Activated naive CD4-positive, alpha-beta T cell treated with Interleukin-2 at 50 U/mL for 16 hours (primary cell): ENCODE data around the gene INPP5B.
"Not testable (repeated sequence)": the region's sequence is repeated elsewhere in the genome, so short reads cannot be mapped to it uniquely, and the experiment has no call there.

Experiments
- DNase-seq: peaks from one replicate; pipeline ENCODE4 v3.0.0-alpha.2; 2020

Gene INPP5B

DNA sequence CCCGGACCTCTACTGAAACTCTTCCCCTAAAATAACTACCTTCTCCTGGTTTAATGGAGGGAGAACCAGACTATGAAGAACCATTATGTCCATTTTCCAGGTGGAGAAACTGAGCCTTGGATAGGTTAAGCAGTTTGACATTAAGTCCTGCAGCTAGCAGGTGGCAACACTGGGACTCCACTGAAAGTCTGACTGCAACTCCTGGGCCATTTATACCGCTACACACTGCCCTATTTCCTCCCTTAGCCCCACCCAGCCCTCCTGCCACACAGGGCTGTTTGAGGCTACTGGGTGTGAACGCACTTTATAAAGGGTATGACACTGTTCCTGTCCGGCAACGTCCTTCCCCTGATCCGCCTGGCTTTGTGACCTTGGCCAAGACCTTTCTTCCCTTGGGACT lies 511 bp upstream of the INPP5B start:
- no peak for DNase-seq

DNA sequence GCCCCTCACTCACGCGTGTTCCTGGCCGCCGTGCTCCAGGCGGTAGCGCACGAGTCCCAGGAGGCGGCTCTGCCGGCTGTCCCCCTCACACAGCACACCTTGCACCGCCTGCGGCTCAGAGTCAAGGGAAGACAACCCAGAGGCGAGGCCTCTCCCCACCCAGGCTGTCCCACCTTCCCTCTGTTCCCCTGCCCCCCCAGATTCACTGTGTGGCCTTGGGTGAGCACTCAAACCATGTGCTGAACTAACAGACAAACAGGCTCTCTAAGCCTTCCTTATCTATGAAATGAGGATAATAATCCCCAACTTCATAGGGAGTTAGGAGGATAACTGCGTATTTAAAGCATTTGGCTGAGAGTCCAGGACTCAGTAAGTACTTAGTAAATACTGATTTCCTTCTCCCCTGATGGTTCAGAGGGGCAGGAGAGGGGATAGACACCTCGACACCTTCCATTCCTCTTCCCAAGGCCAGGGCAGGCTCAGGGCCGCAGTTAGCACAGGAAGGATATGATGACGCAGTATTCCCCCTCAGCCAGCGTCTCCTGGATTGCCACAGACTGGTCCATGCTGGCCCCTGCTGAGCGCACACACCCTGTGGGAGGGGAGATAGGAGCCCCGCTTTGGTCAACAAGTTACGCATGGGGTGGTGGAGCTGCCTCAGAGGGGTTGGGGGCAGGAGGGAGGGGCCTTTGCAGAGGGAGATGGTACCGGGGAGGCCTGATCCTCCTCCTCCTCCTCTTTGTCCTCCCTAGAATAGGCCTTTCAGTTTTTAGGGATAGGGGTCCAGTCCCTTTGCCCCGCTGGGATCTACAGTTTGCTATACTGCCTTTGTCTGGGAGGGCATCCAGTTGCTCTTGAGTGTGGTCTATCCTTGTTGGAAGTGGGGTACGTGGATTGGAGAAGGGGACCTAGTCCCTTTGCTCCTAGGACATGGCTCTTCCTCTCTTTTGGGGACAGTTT lies 830 bp downstream of the INPP5B start:
- DNase-seq: no peak

DNA sequence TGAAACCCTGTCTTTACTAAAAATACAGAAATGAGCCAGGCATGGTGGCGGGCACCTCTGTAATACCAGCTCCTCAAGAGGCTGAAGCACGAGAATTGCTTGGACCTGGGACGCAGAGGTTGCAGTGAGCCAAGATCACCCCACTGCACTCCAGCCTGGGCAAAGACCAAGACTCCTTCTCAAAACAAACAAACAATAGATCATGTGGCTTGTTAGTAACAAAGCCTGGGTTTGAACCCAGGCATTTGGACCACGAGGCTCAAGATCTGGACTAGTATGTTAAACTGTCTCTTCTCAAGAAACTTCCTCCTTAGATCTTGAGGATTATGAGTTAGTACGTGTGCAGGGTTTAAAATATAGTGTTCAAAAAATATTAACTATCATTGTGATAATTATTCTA lies 1.6 kb downstream of the INPP5B start:
- DNase-seq: no peak

DNA sequence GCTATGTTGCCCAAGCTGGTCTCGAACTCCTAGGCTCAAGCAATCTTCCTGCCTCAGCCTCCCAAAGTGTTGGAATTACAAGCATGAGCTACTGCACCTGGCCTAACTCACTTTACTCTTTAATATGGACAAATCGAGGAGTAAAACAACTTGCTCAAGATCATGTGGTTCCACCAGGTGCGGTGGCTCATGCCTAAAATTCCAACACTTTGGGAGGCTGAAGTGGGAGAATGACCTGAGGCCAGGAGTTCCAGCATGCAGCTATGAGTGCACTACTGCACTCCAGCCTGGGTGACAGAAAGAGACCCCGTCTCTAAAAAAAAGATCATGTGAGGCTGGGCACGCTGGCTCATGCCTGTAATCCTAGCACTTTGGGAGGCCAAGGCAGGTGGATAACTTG lies 2.0 kb downstream of the INPP5B start:
- no peak for DNase-seq

DNA sequence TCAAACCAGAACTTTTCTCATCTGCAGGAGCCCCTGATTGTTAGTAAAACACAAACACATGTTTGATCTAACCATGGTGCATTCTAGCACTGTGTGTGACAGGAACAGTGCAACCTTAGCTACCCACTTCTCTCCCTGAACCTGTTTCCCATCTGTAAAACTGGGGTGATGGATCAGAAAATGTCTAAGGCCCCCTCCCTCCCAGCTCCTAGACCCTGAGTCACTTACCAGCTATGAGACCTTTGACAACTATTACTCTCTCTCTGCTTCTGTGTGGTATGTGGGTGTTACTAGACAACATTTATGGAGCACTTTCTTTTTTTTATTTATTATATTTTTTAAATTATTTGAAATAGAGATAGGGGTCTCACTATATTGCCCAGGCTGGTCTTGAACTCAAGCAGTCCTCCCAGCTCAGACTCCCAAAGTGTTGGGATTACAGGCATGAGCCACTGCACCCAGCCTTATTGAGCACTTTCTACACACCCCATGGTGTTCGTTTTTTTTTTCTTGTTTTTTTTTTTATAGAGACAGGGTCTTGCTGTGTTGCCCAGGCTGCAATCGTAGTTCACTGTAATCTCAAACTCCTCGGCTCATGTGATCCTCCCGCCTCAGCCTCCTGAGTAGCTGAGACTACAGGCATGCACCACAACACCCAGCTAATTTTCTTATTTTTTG lies 2.6 kb downstream of the INPP5B start:
- DNase-seq: no peak

DNA sequence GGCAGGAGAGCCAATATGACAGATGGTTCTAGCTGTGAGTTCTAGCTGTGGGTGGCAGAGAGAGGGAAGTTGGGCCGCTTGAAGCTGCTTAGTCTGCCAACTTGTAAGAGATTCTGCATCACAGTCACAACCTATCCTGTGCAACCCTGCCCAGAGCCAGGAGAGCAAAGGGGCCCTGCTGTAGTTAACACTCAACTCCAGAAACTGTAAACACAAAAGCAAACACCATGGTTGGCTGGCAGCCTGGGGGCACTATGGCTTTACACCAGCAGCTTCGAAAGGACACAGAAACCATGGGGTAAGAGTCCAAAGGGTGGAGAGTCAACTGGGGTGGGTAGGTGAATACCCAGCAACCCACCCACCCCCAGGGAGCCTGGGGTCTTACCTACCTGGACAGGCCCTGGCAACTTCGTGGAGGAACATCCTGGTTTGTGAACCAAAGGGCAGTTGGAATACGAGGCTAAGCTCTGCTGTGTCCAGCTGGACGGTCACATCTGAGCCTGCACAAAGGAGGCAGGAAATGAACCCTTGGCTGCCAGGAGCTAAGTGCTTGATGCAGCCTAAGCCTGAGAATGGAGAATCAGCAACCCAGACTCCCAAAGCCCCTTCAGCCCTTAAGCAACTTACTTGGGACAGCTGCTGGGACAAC lies 6.4 kb downstream of the INPP5B start:
- DNase-seq: no peak

DNA sequence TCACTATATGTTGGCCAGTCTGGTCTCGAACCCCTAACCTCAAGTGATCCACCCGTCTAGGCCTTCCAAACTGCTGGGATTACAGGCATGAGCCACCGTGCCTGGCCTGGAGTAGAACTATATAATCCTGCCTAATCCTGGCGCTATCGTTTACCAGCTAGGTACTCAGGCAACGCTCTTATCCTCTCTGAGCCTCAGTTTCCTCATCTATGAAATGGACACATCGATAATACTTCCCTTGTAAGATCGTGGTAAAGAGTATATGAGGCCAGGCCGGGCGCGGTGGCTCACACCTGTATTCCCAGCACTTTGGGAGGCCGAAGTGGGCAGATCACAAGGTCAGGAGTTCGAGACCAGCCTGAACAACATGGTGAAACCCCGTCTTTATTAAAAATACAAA lies 10.1 kb downstream of the INPP5B start:
- not testable (repeated sequence) for DNase-seq

DNA sequence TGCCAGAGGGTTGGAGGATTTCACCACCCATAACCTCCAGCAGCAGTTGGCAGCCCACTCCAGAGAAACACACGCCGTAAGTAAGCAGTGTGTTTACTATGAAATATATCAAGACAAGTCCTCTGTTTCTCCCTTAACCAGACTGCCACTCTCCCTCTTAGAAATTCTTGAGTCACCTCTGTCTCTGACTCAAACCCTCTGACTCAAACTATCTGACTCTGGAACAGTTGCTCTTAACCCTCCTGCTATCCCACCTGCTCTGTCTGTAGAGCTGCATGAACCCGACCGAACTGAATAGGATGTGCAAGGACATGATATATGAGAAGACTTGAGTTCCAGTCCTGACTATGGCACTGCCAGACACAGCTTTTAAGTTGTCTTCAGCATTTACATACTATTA lies 14.1 kb downstream of the INPP5B start:
- no peak for DNase-seq

DNA sequence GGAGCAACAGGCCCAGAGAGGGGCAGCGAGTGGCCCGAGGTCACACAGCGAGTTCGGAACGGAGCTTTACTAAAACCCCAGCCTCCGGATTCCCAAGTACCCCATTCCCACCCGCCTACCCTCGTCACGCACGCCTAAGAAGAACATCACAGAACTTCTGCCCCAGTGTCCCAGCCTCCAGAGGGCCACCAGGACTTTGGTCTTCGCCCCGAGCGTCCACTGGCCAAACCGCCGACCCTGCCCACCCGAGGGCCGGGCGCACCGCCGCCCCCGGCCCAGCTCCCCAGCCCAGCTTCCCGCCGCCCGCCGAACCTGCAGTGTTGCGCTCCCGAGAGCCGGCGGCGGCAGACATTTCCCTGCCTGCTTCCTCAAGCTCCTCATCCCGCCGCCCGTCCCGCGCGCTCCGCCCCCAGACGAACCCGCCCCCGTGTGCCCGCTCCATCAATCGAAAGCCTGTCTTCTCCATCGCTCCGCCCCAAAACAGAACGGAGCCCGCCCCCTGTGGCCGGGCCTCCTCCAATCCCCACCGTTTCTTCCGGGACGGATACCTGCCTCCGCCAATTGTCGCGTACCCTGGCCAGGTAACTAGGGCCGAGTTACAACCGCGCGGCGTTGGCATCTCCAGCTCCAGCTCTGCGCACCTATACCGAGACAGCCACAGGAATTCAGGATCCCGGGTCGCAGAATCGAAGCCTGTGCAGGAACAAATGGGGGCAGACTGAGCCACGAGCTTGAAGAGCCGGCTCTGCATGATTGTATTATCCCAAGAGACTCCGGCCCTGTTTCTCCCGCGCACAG lies 15.3 kb downstream of the INPP5B start:
- DNase-seq: peak; percentile 98

DNA sequence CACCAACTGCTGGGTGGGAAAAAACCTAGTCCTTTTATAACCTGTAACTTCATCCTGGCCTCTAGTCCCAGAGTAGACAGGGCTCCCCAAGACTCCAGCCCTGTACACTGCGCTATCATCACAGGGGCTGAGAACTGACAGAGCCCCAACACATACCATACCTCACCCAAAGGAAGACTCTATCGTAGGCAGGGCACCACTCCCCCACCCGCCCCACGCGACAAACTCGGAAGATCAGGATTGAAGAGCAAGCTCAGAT lies 15.8 kb downstream of the INPP5B start:
- DNase-seq: no peak

DNA sequence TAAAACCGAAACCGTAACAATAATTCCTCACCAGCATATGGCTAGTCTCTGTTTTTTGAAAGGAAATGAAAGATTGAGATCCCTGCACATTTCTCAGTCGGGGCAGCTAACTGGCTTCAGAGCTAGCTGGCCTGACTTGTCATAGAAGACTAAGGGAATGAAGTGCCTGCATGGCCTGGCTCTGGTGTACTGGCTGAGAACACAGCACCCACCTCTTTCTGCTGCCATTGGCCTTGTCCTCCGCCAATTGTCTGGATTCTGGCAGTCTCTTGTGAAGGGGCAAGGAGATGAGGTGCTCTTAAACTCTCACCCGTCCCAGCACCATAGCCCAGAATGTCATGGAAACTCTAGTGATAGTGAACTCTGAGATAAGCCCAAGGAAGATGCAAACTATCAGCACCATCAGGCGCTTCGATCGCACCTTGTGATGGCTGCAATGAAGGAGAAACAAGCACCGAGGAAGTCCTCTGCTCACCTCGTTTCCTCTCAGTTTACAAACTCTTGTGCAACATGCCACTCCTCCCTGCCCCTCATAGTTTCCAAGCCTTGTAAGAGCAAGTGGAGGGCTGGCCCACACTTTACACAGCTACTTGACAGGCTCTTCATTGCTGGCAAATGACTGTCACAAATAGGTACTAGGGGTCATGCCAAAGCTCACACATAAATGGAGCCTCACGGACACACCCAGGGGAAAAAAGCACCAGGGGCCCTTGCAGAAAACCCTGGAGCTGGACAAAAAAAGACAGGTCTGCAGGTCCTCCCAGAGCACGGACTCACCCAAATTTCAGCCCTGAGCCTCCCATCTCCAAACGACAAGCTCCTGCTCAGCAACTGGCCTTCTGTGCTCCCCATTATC lies 16.4 kb downstream of the INPP5B start:
- peak; percentile 43 for DNase-seq

DNA sequence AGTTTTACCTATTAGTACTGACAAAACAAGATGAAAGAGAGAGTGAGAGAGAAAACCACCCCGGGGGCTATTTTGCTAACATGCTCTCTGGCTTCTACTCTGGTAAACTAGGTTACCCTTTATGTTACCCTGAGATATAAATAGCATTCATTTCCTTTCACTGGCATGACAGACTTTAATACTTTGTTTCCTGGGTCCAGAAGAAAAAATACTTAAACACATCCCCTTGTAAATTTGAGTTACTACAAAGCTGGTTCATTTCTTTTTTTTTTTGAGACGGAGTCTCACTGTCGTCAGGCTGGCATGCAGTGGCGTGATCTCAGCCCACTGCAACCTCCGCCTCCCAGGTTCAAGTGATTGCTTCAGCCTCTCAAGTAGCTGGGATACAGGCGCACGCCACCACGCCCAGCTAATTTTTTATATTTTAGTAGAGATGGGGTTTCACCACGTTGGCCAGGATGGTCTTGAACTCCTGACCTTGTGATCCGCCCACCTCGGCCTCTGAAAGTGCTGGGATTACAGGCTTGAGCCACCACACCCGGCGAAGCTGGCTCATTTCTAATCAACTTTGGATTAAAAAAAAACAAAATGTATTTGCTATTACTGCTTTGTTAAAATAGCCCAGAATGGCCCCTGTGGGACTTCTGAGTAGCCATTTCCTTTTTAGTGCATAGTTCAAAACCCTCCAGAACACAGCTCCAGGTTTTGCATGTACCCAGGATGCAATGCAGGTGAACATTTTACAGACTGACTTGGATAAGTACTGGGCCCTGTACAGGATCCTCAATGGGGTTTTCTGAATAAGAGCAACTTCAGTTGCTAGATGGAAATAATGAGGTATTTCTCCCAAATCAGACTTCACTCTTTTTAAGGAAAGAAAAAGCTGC lies 20.6 kb downstream of the INPP5B start:
- peak; percentile 6 for DNase-seq

DNA sequence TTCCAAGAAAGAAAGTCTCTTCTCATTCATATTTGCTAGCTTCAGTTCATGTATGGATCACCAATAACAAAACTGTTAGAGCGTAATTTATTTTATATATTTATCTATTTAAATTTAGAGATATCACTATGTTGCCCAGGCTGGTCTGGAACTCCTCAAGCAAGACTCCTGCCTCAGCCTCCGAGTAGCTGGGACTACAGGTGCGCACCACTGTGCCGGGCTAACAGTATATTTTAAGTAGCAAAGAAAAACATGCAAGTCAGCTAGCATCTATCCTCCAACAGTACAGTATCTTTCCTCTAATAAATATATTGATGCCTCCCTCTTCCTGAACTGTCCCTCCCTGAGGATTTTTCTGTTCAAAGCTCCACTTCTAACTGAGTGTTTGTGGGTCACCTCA lies 21.5 kb downstream of the INPP5B start:
- no peak for DNase-seq

DNA sequence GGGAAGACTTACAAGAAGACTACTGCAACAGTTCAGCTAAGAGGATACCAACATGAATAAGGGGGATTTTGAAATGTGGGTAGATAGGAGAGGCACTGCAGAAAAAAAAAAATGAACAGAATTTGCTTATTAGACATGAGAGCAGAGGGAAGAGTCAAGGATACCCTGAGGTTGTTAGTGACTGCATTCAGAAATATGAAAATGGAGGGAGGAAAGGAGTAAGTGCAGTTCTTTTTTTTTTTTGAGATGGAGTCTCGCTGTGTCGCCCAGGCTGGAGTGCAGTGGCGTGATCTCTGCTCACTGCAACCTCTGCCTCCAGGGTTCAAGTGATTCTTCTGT lies 23.3 kb downstream of the INPP5B start:
- DNase-seq: no peak

DNA sequence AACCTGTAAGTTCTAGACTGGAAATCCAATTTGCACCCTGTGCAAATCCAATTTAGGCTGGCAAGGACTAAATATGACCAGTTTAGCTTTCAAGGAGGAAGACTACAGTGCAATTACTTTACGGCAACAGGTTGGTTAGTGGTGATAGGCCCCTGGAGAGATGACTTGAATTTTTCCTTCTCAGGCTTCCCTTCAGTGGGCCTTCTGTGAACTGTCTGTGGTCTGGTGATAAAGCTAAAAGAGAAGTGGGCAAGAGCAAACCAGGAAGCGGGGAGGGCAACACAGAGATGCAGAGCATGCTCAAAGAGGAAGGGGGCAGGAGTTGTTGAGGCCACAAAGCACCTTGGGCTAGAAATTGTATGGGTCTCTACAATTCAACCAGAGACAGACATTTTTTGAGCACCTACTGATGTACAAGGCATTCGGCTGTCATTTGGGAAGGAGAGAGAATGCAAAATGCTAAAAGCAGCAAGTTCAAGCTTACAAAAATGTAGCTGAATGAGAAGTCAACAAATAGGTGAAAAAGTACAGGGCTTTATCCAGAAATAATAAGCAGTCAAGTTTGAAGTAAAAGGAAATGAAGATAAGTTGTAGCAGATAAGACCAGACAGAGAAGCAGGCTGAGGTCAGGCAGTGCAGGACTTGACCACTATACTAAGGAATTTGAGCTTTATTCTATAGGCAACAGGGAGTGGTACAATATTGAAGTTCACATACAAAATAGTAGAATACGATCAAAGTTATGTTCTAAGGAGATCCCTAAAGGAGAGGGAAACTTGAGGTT lies 23.9 kb downstream of the INPP5B start:
- no peak for DNase-seq

DNA sequence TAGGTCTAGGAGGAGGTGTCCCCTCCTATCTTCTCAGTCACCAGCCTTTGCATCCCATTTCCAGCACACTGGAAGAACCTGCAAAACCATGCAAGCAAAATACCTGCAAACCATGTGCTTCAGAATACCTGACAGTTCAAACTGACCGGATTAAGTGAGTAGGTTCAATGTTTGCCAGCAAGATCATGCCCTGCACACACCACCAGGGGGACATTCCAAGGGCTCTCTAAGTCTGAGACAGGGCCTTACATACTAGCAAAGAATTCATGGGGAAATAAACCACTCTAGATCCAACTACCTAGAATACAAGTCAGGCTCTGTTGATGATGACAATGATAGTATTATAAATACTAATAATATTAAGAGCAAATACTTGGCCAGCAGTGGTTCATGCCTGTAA lies 27.6 kb downstream of the INPP5B start:
- DNase-seq: no peak

DNA sequence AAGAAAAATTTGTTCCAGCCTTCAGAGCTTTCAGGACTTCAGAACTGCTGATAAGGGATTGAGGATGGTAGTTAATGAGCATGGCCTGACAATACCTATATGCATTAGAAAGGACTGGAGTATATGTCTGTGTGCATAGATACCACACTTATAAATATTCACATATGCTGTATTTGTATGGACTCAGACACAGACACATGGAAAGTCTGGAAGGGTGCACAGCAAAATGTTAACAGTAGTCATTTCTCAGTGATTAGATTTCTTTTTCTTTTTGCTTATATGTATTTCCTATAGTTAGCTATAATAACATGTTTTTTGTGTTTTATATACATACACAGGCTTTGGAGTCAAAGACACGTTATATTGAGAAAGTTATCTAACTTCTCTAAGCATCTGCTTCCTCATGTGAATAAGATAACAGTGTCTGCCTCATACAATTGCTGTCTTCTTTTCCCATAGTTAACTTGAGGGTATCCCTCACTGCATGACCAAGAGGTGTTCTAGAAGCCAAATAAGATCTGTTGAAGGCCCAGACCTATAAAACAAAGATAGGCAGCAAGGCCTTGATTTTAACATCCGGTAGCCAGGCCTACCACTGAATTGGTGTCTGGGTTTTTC lies 31.3 kb downstream of the INPP5B start:
- no peak for DNase-seq

DNA sequence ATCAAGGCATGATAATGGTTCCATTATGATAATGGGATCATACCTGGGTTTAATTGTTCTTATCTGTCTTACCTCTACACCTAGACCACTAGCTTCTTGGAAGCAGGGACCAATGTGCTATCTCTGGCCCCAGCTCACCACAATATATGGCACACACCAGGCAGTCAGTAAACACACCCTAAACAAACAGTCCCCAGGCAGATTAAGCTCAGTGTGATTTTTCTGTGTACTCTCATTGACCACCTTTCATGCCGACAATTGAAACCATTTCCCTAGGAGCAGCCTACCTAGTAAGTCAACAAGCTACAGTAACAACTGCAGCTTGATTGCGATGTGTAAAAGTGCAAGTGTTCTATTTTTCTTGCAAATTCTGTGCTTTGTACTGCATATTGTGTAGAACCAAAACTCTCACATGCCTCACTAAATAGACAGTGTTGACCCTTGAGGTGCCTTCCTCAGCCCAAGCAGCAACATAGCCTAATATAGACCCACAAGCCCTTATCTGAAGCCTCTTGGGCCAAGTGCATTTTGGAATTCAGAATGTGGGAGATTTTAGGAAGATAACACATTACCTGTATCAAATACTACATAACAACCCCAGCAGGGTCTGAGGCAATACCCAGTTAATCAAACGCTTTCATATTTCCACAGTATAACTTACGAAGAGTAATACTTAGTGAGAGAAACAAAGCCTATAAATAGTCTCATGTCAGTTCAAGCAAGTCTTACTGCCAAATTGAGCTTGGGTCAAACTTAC lies 32.0 kb downstream of the INPP5B start:
- no peak for DNase-seq

DNA sequence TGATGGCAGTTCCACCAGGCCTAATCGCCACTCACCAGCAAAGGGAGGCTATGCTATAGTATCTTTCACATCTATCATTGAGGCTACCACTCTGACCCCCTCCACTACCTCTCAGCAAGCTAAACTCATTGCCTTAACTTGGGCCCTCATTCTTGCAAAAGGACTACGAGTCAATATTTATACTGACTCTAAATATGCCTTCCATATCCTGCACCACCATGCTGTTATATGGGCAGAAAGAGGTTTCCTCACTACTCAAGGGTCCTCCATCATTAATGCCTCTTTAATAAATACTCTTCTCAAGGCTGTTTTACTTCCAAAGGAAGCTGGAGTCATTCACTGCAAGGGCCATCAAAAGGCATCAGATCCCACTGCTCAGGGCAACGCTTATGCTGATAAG lies 35.4 kb downstream of the INPP5B start:
- DNase-seq: not testable (repeated sequence)
